Loucy (cell line): Measurements from ENCODE around the gene UVSSA.

Experiments used
- CTCF ChIP-seq: fragments of 200-600 bp; sonication (generic); conservative IDR thresholded peaks from 2 replicates; pipeline ENCODE4 v1.5.1; 2014; ENCODE audit warnings: mild to moderate bottlenecking, antibody characterized with exemption, low read length
- EZH2phosphoT487 ChIP-seq: fragments of 200-600 bp; IDR thresholded peaks from 2 replicates; pipeline ENCODE4 v1.6.1; 2018; ENCODE audit warnings: antibody characterized with exemption, mild to moderate bottlenecking, moderate library complexity, borderline replicate concordance

- no peak for TF ChIP-seq CTCF
- no peak for TF ChIP-seq EZH2phosphoT487
Observed at GRCh38 chr4:1348746-1349145, 1.7 kb downstream of the UVSSA start.
